Cardiac muscle cell (in vitro differentiated cells and primary cell): ENCODE measurements around the gene ENO2. TPM values are rescaled to one million over a fixed set of nuclear protein-coding genes. Genes with fewer than 3 reads are reported as not detected.
A peak's percentile ranks its signal among the peaks of the same experiment; 100 is the strongest.

Experiments used
- DNase-seq, 2 donors: peaks; one replicate each; pipeline versions ENCODE4 v3.0.0 to v3.0.0-alpha.2; 2010 to 2017; ENCODE audit warnings: low read depth in 1 of 2, low spot score in 1 of 2
- H3K27ac ChIP-seq: fragments of 200-600 bp; sonication (generic); 2 replicates; pipeline ENCODE4 v1.5.1; 2016
- H3K27me3 ChIP-seq: fragments of 200-600 bp; sonication (generic); 2 replicates; pipeline ENCODE4 v1.6.0; 2016; ENCODE audit warnings: control low read depth
- H3K36me3 ChIP-seq: fragments of 200-600 bp; sonication (generic); 2 replicates; pipeline ENCODE4 v1.5.1; 2016; ENCODE audit warnings: control low read depth
- H3K4me1 ChIP-seq: fragments of 200-600 bp; sonication (generic); 2 replicates; pipeline ENCODE4 v1.8.1; 2017; ENCODE audit warnings: low read depth, mild to moderate bottlenecking, mixed run types
- H3K4me3 ChIP-seq: fragments of 200-600 bp; sonication (generic); 2 replicates; pipeline ENCODE4 v1.5.1; 2016; ENCODE audit warnings: mild to moderate bottlenecking
- H3K9me3 ChIP-seq: fragments of 200-600 bp; sonication (generic); 2 replicates; pipeline ENCODE4 v1.5.1; 2017; ENCODE audit warnings: low read depth, mild to moderate bottlenecking, control low read depth
- CTCF ChIP-seq: IDR thresholded peaks from 2 replicates; pipeline ENCODE4 v1.5.1; 2012; ENCODE audit warnings: low read depth, mild to moderate bottlenecking, low read length
- polyA plus RNA-seq: library from polyadenylated mRNA; unstranded; fragments of >200 nt; fragmentation: Nextera tagmentation; extraction: Ambion mirVana; gene quantifications from 2 replicates; pipeline ENCODE4 v1.2.1, GENCODE V29; 2016
- total RNA-seq: library from RNA; depleted of rRNA; stranded (reverse); fragments of >200 nt; gene quantifications from 2 replicates; pipeline ENCODE4 v1.2.3, GENCODE V29; 2016

ENO2 gene
- total and polyA plus RNA-seq, 2 experiments from 2014 or later = 87.7 to 133 TPM

DNA sequence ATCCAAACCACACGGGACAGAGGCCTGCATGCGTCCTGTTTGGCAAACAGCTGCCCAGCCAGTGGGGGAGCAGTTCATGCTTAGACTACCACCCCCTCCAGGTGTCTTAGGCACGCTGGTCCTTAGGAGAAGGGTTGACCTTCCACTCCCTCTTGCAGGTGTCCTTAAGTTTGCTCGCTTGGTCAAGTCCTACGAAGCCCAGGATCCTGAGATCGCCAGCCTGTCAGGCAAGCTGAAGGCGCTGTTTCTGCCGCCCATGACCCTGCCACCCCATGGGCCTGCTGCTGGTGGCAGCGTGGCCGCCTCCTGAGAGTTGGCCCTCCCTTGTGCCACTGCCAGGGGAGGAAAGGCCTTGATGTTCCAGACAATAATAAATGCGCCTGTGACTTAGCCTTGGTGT is 31.2 kb downstream of the ENO2 start:
- Histone ChIP-seq H3K4me1 (no peaks in the 10 kb centered on the region), H3K27me3 (no peaks in the 10 kb centered on the region), H3K27ac (peak overlapping the region; percentile 26), H3K9me3 (no peaks in the 10 kb centered on the region), H3K4me3 (no peak overlapping the region), H3K36me3 (no peaks in the 10 kb centered on the region)
- no peak for TF ChIP-seq CTCF
- DNase-seq = no peak

DNA sequence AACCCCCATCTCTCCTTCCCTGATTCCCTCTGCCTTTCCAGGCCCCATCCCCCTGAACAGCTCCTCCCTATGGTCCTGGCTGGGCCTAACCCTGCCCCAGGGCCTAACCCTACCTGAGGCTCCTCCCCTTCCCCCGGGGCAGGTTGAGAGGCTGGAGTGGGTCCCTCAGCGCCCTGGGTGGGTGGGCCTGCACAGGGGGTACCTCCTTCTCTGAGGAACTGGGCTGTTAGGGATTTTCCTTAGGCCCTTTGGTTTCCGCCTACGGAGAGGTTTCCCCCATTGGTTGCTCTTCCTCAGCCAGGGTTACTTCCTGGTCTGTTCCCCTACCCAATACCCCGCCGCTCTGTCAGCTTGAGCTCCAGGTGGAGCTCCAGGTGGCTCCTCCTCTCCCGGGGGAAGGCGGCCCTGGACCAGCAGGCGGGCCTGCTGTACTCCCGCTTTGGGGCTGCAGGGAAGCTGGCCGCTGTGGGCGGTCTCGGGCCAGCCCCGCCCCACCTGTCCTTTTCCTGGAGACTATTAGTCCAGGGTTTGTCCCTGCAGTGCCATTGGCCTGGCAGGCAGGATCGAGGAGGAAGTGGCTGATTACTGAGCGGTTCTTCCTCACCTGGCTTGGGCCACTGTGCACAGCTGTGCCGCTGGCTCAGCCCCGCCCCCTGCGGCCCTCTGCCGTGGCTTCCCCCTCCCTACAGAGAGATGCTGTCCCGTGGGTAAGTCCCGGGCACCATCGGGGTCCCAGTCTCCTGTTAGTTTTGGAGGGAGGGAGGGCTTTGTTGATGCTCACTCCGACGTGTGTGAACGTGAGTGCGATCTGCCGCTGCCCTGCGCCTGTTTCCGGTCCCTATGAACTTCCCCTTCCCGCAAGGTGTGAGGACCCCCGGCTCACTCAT is 31.9 kb downstream of the ENO2 start:
- Histone ChIP-seq H3K27ac (peak overlapping the region; percentile 26), H3K36me3 (no peaks in the 10 kb centered on the region)

GRCh38 chr12:6946920-6947374 is 32.6 kb downstream of the ENO2 start:
- Histone ChIP-seq H3K27ac (no peak overlapping the region), H3K4me1 (no peaks in the 10 kb centered on the region), H3K36me3 (no peaks in the 10 kb centered on the region), H3K9me3 (no peaks in the 10 kb centered on the region), H3K27me3 (no peaks in the 10 kb centered on the region), H3K4me3 (peak overlapping the region; percentile 31)
- TF ChIP-seq CTCF = no peak
- DNase-seq = no peak

More for the DNA sequence above, 31.9 kb downstream of the ENO2 start:
- TF ChIP-seq CTCF = no peak
- Histone ChIP-seq H3K9me3 (no peaks in the 10 kb centered on the region), H3K4me1 (no peaks in the 10 kb centered on the region), H3K27me3 (no peaks in the 10 kb centered on the region), H3K4me3 (peak overlapping the region; percentile 31)
- DNase-seq = peak; percentile 39 to 93

DNA sequence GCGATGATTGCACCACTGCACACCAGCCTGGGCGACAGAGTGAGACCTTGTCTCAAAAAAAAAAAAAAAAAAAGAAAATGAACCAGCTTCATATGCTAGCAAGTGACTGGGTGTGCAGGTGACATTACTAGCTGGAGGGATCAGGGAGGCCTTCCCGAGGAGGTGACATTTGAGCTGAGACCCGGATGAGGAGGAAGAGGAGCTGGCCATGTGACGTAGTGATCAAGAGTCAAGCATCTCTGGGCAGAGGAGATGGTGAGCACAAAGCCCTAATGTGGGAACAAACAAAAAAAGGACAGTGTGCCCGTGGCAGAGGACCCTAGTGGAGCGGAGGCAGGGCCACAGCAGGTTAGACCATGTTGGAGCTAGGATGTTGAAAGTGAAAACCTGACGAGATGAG is 33.2 kb downstream of the ENO2 start:
- TF ChIP-seq CTCF = no peak
- no peak overlapping the region for H3K27ac ChIP-seq
- no peaks in the 10 kb centered on the region for H3K4me1 ChIP-seq
- no peaks in the 10 kb centered on the region for H3K27me3 ChIP-seq
- no peaks in the 10 kb centered on the region for H3K9me3 ChIP-seq
- no peak overlapping the region for H3K4me3 ChIP-seq
- H3K36me3 ChIP-seq = no peaks in the 10 kb centered on the region
- DNase-seq = no peak

GRCh38 chr12:6948873-6949594 is 34.7 kb downstream of the ENO2 start:
- no peaks in the 10 kb centered on the region for H3K27me3 ChIP-seq
- DNase-seq = no peak
- H3K9me3 ChIP-seq = no peaks in the 10 kb centered on the region
- H3K27ac ChIP-seq = no peak overlapping the region
- no peaks in the 10 kb centered on the region for H3K36me3 ChIP-seq
- no peak for TF ChIP-seq CTCF
- no peaks in the 10 kb centered on the region for H3K4me1 ChIP-seq
- H3K4me3 ChIP-seq = no peak overlapping the region
